Neural cell (in vitro differentiated cells): ENCODE measurements around the gene RYR3.

Experiments
- EP300 ChIP-seq: fragments of 450-650 bp; conservative IDR thresholded peaks from 2 replicates; pipeline ENCODE4 v1.6.1; 2014; ENCODE audit warnings: antibody characterized with exemption, mild to moderate bottlenecking, moderate library complexity; ENCODE audit not compliant: poor library complexity, severe bottlenecking
- POLR2AphosphoS5 ChIP-seq: IDR thresholded peaks from 2 replicates; pipeline ENCODE4 v1.6.1; 2012
- TAF1 ChIP-seq: IDR thresholded peaks from 2 replicates; pipeline ENCODE4 v1.6.1; 2012; ENCODE audit warnings: low read depth
- TF ChIP-seq, protein P1 (sequence below): fragments of 450-650 bp; IDR thresholded peaks from 2 replicates; pipeline ENCODE4 v1.5.1; 2014; ENCODE audit warnings: antibody characterized with exemption, mild to moderate bottlenecking, moderate library complexity; ENCODE audit not compliant: poor library complexity, severe bottlenecking

DNA sequence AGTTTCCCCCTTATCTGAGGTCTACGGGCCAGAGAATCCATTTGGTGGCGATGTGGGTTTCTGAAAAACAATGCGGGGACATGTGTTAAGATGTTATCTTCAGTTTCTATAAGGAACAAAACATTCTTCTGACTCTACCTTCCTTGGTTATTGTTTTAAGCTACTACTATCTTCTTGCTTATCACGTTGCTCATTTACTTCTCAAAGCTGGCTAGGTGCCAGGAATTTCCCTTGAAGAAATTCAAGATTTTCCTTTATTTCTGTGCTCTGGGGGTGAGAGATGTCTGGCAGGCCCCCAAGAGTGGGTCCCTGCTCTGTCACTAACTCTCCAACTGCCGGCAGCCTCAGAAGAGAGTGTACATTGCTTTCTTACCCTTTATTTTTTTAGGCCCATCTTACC is 119.8 kb downstream of the RYR3 start:
- TF ChIP-seq TAF1: no peak
- no peak for TF ChIP-seq EP300
- TF ChIP-seq, protein P1, sequence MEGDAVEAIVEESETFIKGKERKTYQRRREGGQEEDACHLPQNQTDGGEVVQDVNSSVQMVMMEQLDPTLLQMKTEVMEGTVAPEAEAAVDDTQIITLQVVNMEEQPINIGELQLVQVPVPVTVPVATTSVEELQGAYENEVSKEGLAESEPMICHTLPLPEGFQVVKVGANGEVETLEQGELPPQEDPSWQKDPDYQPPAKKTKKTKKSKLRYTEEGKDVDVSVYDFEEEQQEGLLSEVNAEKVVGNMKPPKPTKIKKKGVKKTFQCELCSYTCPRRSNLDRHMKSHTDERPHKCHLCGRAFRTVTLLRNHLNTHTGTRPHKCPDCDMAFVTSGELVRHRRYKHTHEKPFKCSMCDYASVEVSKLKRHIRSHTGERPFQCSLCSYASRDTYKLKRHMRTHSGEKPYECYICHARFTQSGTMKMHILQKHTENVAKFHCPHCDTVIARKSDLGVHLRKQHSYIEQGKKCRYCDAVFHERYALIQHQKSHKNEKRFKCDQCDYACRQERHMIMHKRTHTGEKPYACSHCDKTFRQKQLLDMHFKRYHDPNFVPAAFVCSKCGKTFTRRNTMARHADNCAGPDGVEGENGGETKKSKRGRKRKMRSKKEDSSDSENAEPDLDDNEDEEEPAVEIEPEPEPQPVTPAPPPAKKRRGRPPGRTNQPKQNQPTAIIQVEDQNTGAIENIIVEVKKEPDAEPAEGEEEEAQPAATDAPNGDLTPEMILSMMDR: no peak
- no peak for TF ChIP-seq POLR2AphosphoS5
